Cardiac fibroblast (primary cell): ENCODE measurements around the gene NAV2.

Experiments used
- DNase-seq, 2 donors: peaks; one replicate each; pipeline versions ENCODE4 v3.0.0 to v3.0.0-alpha.2; 2010; ENCODE audit warnings: low read depth in 2 of 2
- H3K4me3 ChIP-seq, 2 donors: replicated peaks in 1 of 2; 1 replicate in 1 of 2; 2 replicates in 1 of 2; pipeline ENCODE4 v1.5.1; 2011; ENCODE audit warnings: low read depth in 2 of 2, low read length in 2 of 2, mild to moderate bottlenecking in 2 of 2, moderate library complexity in 1 of 2
- CTCF ChIP-seq: IDR thresholded peaks from one replicate; pipeline ENCODE4 v1.5.1; 2011; ENCODE audit warnings: low read depth, mild to moderate bottlenecking, low read length, inconsistent platforms

The NAV2 gene, protein sequence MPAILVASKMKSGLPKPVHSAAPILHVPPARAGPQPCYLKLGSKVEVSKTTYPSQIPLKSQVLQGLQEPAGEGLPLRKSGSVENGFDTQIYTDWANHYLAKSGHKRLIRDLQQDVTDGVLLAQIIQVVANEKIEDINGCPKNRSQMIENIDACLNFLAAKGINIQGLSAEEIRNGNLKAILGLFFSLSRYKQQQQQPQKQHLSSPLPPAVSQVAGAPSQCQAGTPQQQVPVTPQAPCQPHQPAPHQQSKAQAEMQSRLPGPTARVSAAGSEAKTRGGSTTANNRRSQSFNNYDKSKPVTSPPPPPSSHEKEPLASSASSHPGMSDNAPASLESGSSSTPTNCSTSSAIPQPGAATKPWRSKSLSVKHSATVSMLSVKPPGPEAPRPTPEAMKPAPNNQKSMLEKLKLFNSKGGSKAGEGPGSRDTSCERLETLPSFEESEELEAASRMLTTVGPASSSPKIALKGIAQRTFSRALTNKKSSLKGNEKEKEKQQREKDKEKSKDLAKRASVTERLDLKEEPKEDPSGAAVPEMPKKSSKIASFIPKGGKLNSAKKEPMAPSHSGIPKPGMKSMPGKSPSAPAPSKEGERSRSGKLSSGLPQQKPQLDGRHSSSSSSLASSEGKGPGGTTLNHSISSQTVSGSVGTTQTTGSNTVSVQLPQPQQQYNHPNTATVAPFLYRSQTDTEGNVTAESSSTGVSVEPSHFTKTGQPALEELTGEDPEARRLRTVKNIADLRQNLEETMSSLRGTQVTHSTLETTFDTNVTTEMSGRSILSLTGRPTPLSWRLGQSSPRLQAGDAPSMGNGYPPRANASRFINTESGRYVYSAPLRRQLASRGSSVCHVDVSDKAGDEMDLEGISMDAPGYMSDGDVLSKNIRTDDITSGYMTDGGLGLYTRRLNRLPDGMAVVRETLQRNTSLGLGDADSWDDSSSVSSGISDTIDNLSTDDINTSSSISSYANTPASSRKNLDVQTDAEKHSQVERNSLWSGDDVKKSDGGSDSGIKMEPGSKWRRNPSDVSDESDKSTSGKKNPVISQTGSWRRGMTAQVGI (N-terminal part only)

DNA sequence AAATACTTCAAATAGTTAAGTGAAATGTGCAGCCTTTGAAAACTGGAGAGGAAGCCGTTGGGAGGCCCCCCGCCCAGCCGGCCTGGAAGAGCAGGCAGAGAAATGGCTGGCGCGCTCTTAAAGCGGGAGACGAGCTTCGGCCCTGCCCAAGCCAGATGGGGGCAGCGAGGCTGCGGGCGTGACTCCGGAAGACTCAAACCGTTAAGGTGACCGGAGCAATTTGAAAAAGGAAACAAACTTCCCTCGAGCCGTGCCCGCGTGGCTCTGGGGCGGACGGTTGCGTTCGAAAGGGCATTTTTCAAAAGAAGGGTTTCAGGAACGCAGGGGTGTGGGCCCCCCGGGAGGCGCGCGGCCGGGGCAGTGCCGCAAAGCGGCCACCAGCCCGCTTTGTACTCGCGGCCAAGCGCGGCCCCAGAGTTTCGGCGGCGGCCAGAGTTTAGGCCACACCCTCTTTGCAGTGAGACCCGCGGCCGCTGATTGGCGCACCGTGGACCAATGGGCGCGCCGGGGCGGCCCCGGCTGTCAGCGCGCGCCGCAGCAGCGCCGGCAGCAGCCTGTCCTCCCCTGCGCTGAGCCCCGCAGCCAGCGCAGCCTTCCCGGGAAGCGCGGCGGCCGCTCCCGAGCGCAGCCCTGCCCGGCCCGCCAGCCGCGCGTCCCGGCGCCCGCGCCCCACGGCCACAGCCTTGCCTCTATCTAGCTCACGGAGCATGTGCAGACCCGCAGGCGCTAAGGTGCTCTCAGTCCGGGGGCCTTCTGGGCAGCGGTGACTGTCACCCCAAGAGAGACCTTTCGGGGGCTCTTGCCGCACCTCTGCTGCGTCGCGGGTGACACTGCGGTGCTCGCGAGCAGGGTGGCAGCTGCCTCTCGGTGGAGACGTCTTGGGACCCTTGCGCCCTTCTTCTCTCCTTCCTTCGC is at the start of gene NAV2:
Gene NAV2 (plus strand): TSS at position 557 of the 915 bp plus-strand sequence. CDS start 859 bp downstream, outside the sequence.
- peak; percentile 90 to 95 for DNase-seq
- peak within 1 kb of the TSS; percentile 69 to 82 for H3K4me3 ChIP-seq
- no peak for TF ChIP-seq CTCF

GRCh38 chr11:19663206-19663605 is 49.4 kb upstream of the NAV2 start:
- H3K4me3 ChIP-seq, result no peak overlapping the region
- no peak for DNase-seq
- no peak for TF ChIP-seq CTCF

DNA sequence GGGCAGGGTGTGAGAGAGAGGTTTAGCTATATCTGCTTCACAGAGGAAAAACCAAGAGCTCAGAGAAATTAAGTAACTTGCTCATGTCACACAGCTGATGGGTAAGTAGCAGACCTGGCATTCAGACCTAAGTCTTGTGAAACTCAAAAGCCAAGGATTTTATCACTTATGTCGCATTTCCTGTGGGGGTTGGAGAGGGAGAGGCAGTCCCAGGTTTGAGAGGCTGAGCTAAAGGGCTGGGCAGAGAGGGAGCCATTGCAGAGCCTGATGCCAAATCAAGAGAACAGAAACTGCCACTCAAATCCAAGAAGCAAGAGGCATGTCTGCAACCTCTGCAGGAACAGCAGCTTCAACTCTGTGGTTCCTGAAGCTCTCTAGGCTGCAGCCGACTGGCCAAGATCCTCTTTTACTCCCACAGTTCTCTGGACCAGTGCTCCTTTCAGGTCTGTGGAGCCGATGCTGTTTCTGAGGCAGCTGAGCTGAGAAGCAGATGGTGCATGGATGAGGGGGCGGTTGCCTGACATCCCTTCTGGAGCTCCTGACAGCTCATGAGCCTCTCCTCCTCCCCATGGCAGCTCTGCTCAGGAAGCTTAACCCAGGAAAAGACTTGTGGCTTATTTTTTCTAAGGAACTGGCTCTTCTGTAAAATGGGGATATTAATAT is 47.6 kb upstream of the NAV2 start:
- DNase-seq, result peak; percentile 70 to 81
- H3K4me3 ChIP-seq, result no peak overlapping the region
- no peak for TF ChIP-seq CTCF

DNA sequence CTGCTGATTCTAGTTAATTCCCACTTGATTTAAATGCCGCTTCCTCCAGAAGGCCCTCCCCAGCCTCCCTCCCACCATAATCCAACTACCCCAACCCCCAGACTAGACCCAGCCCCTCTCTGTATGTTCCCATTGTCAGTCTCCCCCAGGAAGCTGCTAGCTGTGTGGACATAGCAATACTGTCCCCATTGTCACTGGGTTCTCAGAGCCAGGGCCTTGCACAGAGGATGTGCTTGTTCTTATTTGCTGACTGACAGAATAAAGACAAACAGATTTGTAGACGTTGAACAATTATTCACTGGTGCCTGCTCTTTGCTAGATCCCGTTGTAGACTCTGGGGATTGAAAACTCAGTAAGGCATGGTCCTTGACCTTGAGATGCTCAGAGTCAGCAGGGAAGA is 45.7 kb upstream of the NAV2 start:
- no peak for DNase-seq
- TF ChIP-seq CTCF, result no peak

DNA sequence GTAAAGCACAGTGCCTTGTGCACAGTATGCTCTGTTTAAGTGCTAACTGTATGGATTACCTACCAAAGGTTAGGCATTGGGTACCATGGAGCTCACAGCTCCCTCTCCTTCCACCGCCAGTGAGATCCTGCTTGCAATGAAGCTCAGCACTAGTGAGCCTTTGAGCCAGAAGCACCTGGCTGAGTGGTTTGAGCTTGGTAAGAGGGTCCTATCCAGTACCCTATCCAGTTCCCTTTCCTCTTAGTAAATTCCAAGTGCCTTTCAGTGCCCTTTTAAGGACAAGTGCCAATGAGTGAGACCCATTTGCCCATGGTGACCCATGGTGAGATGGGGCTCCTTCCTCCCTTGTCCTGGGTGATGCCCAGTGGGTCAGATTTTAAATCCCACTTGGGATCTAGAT is 43.1 kb upstream of the NAV2 start:
- H3K4me3 ChIP-seq, result no peak overlapping the region
- no peak for TF ChIP-seq CTCF
- DNase-seq, result no peak

More for the DNA sequence above, 45.7 kb upstream of the NAV2 start:
- no peak overlapping the region for H3K4me3 ChIP-seq
